ENCODE data around the gene NEIL1. TPM values are rescaled to one million over a fixed set of nuclear protein-coding genes. Genes with fewer than 3 reads are reported as not detected.

The NEIL1 gene
- total RNA-seq = 5.0 and 5.3 TPM in 2 replicates

GRCh38 chr15:75346796-75347221 lies at the start of gene NEIL1:
Gene NEIL1 (plus strand): TSS chr15:75347039. CDS start chr15:75348906, 1,867 bp downstream.

GRCh38 chr15:75335705-75336355 lies 11.0 kb upstream of the NEIL1 start, which contains the start of gene COMMD4:
Gene COMMD4 (plus strand): TSS chr15:75336063. CDS start chr15:75336090, 27 bp downstream.

GRCh38 chr15:75367913-75368688 lies 21.3 kb downstream of the NEIL1 start, which contains the start of gene MAN2C1:
Gene MAN2C1 (minus strand): TSS chr15:75368607. CDS start chr15:75368583, 24 bp downstream.

Other genes with a start within 250 kb of the NEIL1 start
- gene C15orf39, start 145.2 kb upstream of the NEIL1 start, total RNA-seq = 2.4 and 4.0 TPM in 2 replicates
- not detected in 2 replicates for gene GOLGA6C, start 88.7 kb upstream of the NEIL1 start, total RNA-seq
- gene GOLGA6D, start 64.2 kb upstream of the NEIL1 start, total RNA-seq = not detected in 2 replicates
- 104 and 114 TPM in 2 replicates for gene COMMD4, start 11.0 kb upstream of the NEIL1 start, total RNA-seq
- 114 and 117 TPM in 2 replicates for gene MAN2C1, start 21.6 kb downstream of the NEIL1 start, total RNA-seq
- 22.2 and 29.4 TPM in 2 replicates for gene SIN3A, start 104.7 kb downstream of the NEIL1 start, total RNA-seq
- 19.2 and 24.4 TPM in 2 replicates for gene PTPN9, start 232.3 kb downstream of the NEIL1 start, total RNA-seq